GM12801 (cell line): ENCODE results near the gene LIX1.

Experiments
- CTCF ChIP-seq: IDR thresholded peaks from one replicate; pipeline ENCODE4 v1.5.1; 2011; ENCODE audit warnings: control low read depth; ENCODE audit not compliant: insufficient read length; ENCODE audit errors: extremely low read depth

Gene LIX1

GRCh38 chr5:97142521-97143254 is at the start of gene LIX1:
Gene LIX1, minus strand, starts transcription at chr5:97142611. Its CDS starts 35 bp downstream, at chr5:97142576.
- no peak for TF ChIP-seq CTCF

- TF ChIP-seq CTCF, result no peak
Measured at GRCh38 chr5:97191893-97192292, 49.5 kb upstream of the LIX1 start.

GRCh38 chr5:97183930-97184213 is 41.5 kb upstream of the LIX1 start:
- TF ChIP-seq CTCF, result no peak

- no peak for TF ChIP-seq CTCF
Measured at GRCh38 chr5:97183100-97183929, 40.9 kb upstream of the LIX1 start, which contains the start of gene RIOK2. Gene RIOK2, minus strand, starts transcription at chr5:97183247. Its CDS starts 56 bp downstream, at chr5:97183191.

- no peak for TF ChIP-seq CTCF
Measured at GRCh38 chr5:97182571-97183099, 40.2 kb upstream of the LIX1 start.

- no peak for TF ChIP-seq CTCF
Measured at GRCh38 chr5:97181856-97182545, 39.6 kb upstream of the LIX1 start.

- TF ChIP-seq CTCF, result no peak
Measured at GRCh38 chr5:97172227-97172626, 29.8 kb upstream of the LIX1 start.
